SK-N-MC (cell line): ENCODE measurements around the gene TVP23B.
"Not testable (repeated sequence)": the region's sequence is repeated elsewhere in the genome, so short reads cannot be mapped to it uniquely, and the experiment has no call there.

Experiments used
- DNase-seq: peaks from one replicate; pipeline ENCODE4 v3.0.0-alpha.2; 2011; ENCODE audit warnings: low read depth, low spot score
- H3K27ac ChIP-seq: fragments of 200-600 bp; sonication (generic); 2 replicates; pipeline ENCODE4 v1.5.1; 2016; ENCODE audit warnings: mixed run types
- H3K36me3 ChIP-seq: fragments of 200-600 bp; sonication (generic); 2 replicates; pipeline ENCODE4 v1.6.1; 2017; ENCODE audit warnings: antibody characterized with exemption, low read length, mixed read lengths; ENCODE audit not compliant: insufficient read depth
- H3K4me3 ChIP-seq: fragments of 200-600 bp; sonication (generic); 2 replicates; pipeline ENCODE4 v1.5.1; 2016
- H3K9ac ChIP-seq: fragments of 200-600 bp; sonication (generic); 2 replicates; pipeline ENCODE4 v1.8.0; 2017; ENCODE audit warnings: mixed run types, mixed read lengths; ENCODE audit not compliant: insufficient read length
- H3K9me3 ChIP-seq: fragments of 200-600 bp; sonication (generic); 2 replicates; pipeline ENCODE4 v1.6.1; 2017; ENCODE audit warnings: low read depth, mild to moderate bottlenecking, antibody characterized with exemption, low read length, moderate library complexity, mixed read lengths
- EZH2 ChIP-seq: fragments of 200-600 bp; sonication (generic); IDR thresholded peaks from one replicate; pipeline ENCODE4 v1.6.1; 2017; ENCODE audit warnings: antibody characterized with exemption
- FOXP2 ChIP-seq: optimal IDR thresholded peaks from 2 replicates; pipeline ENCODE3; 2011; ENCODE audit warnings: mild to moderate bottlenecking, moderate library complexity; ENCODE audit not compliant: insufficient read depth; ENCODE audit errors: extremely low read length, control extremely low read depth
- POLR2AphosphoS5 ChIP-seq: IDR thresholded peaks from 2 replicates; pipeline ENCODE4 v1.6.1; 2012; ENCODE audit warnings: mild to moderate bottlenecking, low read depth, low read length, borderline replicate concordance

TVP23B gene

GRCh38 chr17:18758344-18758743 lies 22.6 kb upstream of the TVP23B start:
- DNase-seq, H3K9ac ChIP-seq, H3K9me3 ChIP-seq, H3K36me3 ChIP-seq, H3K4me3 ChIP-seq, H3K27ac ChIP-seq: not testable (repeated sequence)

- not testable (repeated sequence) for DNase-seq, H3K9me3 ChIP-seq, H3K4me3 ChIP-seq, H3K27ac ChIP-seq, H3K9ac ChIP-seq, H3K36me3 ChIP-seq
Observed at GRCh38 chr17:18760221-18760620, 20.8 kb upstream of the TVP23B start.

- H3K9me3 ChIP-seq, H3K36me3 ChIP-seq, H3K27ac ChIP-seq, DNase-seq, H3K9ac ChIP-seq, H3K4me3 ChIP-seq: not testable (repeated sequence)
Observed at GRCh38 chr17:18770572-18770971, 10.4 kb upstream of the TVP23B start.

- H3K27ac ChIP-seq, DNase-seq: not testable (repeated sequence)
Observed at GRCh38 chr17:18771066-18771465, 9.9 kb upstream of the TVP23B start.

GRCh38 chr17:18772471-18772870 lies 8.5 kb upstream of the TVP23B start:
- H3K9ac ChIP-seq = no peak overlapping the region
- H3K4me3 ChIP-seq = no peak overlapping the region
- no peaks in the 10 kb centered on the region for H3K36me3 ChIP-seq
- DNase-seq = no peak
- H3K27ac ChIP-seq = no peak overlapping the region
- no peaks in the 10 kb centered on the region for H3K9me3 ChIP-seq
- no peak for TF ChIP-seq FOXP2
- no peak for TF ChIP-seq EZH2
- no peak for TF ChIP-seq POLR2AphosphoS5

More at GRCh38 chr17:18771066-18771465, 9.9 kb upstream of the TVP23B start:
- H3K36me3 ChIP-seq, H3K4me3 ChIP-seq, H3K9me3 ChIP-seq, H3K9ac ChIP-seq: not testable (repeated sequence)

- DNase-seq, H3K36me3 ChIP-seq, H3K9me3 ChIP-seq, H3K27ac ChIP-seq: not testable (repeated sequence)
- Histone ChIP-seq H3K4me3 (peak overlapping the region; percentile 76), H3K9ac (peak overlapping the region; percentile 71)
Observed at GRCh38 chr17:18781805-18782204, 822 bp downstream of the TVP23B start.

- not testable (repeated sequence) for H3K36me3 ChIP-seq, H3K9me3 ChIP-seq, H3K9ac ChIP-seq, H3K27ac ChIP-seq, DNase-seq, H3K4me3 ChIP-seq
Observed at GRCh38 chr17:18785933-18786332, 5.0 kb downstream of the TVP23B start.

- DNase-seq, H3K36me3 ChIP-seq, H3K27ac ChIP-seq, H3K9me3 ChIP-seq, H3K9ac ChIP-seq, H3K4me3 ChIP-seq: not testable (repeated sequence)
Observed at GRCh38 chr17:18786890-18787289, 5.9 kb downstream of the TVP23B start.

GRCh38 chr17:18791402-18791801 lies 10.4 kb downstream of the TVP23B start:
- not testable (repeated sequence) for H3K36me3 ChIP-seq, H3K27ac ChIP-seq, H3K9ac ChIP-seq, DNase-seq, H3K4me3 ChIP-seq, H3K9me3 ChIP-seq

- H3K27ac ChIP-seq, H3K9me3 ChIP-seq, H3K9ac ChIP-seq, H3K36me3 ChIP-seq, H3K4me3 ChIP-seq, DNase-seq: not testable (repeated sequence)
Observed at GRCh38 chr17:18794841-18795240, 13.9 kb downstream of the TVP23B start.

- H3K36me3 ChIP-seq, DNase-seq: not testable (repeated sequence)
Observed at GRCh38 chr17:18796887-18797286, 15.9 kb downstream of the TVP23B start.

GRCh38 chr17:18803458-18804245 lies 22.7 kb downstream of the TVP23B start:
- not testable (repeated sequence) for H3K9ac ChIP-seq, H3K9me3 ChIP-seq, DNase-seq, H3K36me3 ChIP-seq, H3K27ac ChIP-seq, H3K4me3 ChIP-seq

More at GRCh38 chr17:18796887-18797286, 15.9 kb downstream of the TVP23B start:
- H3K9me3 ChIP-seq, H3K9ac ChIP-seq, H3K4me3 ChIP-seq, H3K27ac ChIP-seq: not testable (repeated sequence)

GRCh38 chr17:18815924-18816323 lies 34.9 kb downstream of the TVP23B start:
- H3K27ac ChIP-seq, H3K9ac ChIP-seq, DNase-seq, H3K4me3 ChIP-seq, H3K36me3 ChIP-seq, H3K9me3 ChIP-seq: not testable (repeated sequence)
